ENCODE measurements around the gene ATG10. TPM values are rescaled to one million over a fixed set of nuclear protein-coding genes. Genes with fewer than 3 reads are reported as not detected.

Gene ATG10
- total RNA-seq, 4 donors from 2014 or later: 1.0 to 15.4 (median 6.5) TPM

DNA sequence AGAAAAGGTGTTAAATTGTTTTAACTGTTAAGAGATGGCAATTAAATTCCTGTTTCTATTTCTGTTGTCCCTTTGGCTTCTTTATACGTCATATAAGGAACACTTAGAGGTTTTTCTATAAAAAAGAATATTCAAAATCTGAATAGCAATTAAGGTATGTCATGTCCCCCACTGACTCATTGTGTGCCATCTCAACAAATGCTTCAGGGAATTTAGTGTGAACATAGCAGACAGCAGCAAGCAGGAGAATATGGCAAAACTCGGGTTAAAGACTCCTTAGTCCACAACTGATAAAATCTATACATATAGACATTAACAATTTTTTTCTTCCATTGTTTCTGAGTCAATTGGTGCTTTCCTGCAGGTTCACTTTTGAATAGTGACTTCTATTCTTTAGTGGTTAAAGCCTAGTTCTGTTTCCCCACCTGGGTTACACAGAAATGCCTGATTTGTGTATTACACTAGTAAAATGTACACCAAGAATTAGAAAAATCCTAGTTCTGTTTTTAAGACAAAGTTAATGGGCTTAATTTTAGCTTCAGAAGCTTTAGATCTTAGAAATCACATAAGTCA is 324.2 kb downstream of the ATG10 start:
- TF ChIP-seq, protein P1, sequence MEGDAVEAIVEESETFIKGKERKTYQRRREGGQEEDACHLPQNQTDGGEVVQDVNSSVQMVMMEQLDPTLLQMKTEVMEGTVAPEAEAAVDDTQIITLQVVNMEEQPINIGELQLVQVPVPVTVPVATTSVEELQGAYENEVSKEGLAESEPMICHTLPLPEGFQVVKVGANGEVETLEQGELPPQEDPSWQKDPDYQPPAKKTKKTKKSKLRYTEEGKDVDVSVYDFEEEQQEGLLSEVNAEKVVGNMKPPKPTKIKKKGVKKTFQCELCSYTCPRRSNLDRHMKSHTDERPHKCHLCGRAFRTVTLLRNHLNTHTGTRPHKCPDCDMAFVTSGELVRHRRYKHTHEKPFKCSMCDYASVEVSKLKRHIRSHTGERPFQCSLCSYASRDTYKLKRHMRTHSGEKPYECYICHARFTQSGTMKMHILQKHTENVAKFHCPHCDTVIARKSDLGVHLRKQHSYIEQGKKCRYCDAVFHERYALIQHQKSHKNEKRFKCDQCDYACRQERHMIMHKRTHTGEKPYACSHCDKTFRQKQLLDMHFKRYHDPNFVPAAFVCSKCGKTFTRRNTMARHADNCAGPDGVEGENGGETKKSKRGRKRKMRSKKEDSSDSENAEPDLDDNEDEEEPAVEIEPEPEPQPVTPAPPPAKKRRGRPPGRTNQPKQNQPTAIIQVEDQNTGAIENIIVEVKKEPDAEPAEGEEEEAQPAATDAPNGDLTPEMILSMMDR (IDR thresholded peaks at IDR 0.05): no peak
- no peak for TF ChIP-seq POLR2A (IDR thresholded peaks at IDR 0.05)
- no peak overlapping the region for H3K4me3 ChIP-seq
- no peaks in the 10 kb centered on the region for H3K36me3 ChIP-seq
- no peak overlapping the region for H3K27ac ChIP-seq
- no peaks in the 10 kb centered on the region for H3K27me3 ChIP-seq
- H3K4me1 ChIP-seq: no peaks in the 10 kb centered on the region
- no peaks in the 10 kb centered on the region for H3K9me3 ChIP-seq
- intact Hi-C loops (cut with DNase I; ENCODE audit: low total_unique reads): no loop called here
- DNase-seq: no peak

DNA sequence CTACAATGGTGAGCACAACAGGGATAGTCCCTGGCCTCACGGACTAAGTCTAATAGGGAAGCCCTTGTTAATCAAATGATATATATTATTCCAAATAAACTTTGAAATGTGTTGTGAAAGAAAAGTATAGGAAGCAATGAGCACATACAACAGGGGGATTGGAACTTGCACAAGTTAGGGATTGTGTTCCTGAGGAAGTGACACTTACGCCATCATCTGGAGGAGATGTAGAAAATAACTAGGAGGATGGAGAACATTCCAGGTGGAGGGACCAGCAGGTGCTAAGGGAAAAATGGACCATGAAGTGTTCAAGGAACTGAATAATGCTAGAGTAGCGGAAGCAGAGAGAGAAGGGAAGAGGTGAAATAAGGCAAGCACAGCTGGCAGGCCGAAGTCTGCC is 325.1 kb downstream of the ATG10 start:
- no peak overlapping the region for H3K27ac ChIP-seq
- TF ChIP-seq, protein P1 (IDR thresholded peaks at IDR 0.05): no peak
- no peak for TF ChIP-seq POLR2A (IDR thresholded peaks at IDR 0.05)
- no peak overlapping the region for H3K4me3 ChIP-seq

GRCh38 chr5:82297711-82298110 is 325.9 kb downstream of the ATG10 start:
- intact Hi-C loops (cut with DNase I; ENCODE audit: low total_unique reads): no loop called here

More for the DNA sequence above, 325.1 kb downstream of the ATG10 start:
- intact Hi-C loops (cut with DNase I; ENCODE audit: low total_unique reads): no loop called here
- Histone ChIP-seq H3K27me3 (no peaks in the 10 kb centered on the region), H3K4me1 (no peaks in the 10 kb centered on the region), H3K36me3 (no peaks in the 10 kb centered on the region), H3K9me3 (no peaks in the 10 kb centered on the region)
- DNase-seq: no peak

GRCh38 chr5:82298668-82299067 is 326.8 kb downstream of the ATG10 start:
- no peak for DNase-seq
- H3K27me3 ChIP-seq: no peaks in the 10 kb centered on the region
- no peaks in the 10 kb centered on the region for H3K4me1 ChIP-seq
- no peak overlapping the region for H3K4me3 ChIP-seq
- H3K36me3 ChIP-seq: no peaks in the 10 kb centered on the region
- H3K9me3 ChIP-seq: no peaks in the 10 kb centered on the region
- H3K27ac ChIP-seq: no peak overlapping the region
- intact Hi-C loops (cut with DNase I; ENCODE audit: low total_unique reads): no loop called here
- TF ChIP-seq, protein P1 (IDR thresholded peaks at IDR 0.05): no peak
- TF ChIP-seq POLR2A (IDR thresholded peaks at IDR 0.05): no peak

More at GRCh38 chr5:82297711-82298110, 325.9 kb downstream of the ATG10 start:
- H3K4me1 ChIP-seq: no peaks in the 10 kb centered on the region
- no peak overlapping the region for H3K27ac ChIP-seq
- no peaks in the 10 kb centered on the region for H3K9me3 ChIP-seq
- DNase-seq: no peak
- H3K4me3 ChIP-seq: no peak overlapping the region
- no peaks in the 10 kb centered on the region for H3K27me3 ChIP-seq
- TF ChIP-seq, protein P1 (IDR thresholded peaks at IDR 0.05): no peak
- no peak for TF ChIP-seq POLR2A (IDR thresholded peaks at IDR 0.05)
- no peaks in the 10 kb centered on the region for H3K36me3 ChIP-seq

DNA sequence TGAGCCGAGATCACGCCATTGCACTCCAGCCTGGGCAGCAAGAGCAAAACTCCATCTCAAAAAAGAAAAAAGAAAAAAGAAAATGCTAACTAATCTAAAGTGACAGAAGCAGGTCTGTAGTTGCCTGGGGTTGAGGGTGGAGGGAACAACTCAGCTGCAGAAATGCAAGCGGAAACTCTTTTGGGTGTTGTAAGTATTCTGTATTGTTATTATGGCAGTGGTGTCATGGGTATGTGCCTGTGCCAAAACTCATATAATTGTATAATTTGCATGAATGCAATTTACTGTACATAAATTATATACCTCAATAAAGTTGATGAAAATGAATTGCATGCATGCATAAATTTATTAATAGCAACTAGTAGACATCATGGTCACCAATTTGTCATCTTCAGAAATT is 329.4 kb downstream of the ATG10 start:
- Histone ChIP-seq H3K36me3 (no peaks in the 10 kb centered on the region), H3K4me1 (no peaks in the 10 kb centered on the region), H3K27ac (no peak overlapping the region), H3K4me3 (no peak overlapping the region), H3K9me3 (no peaks in the 10 kb centered on the region), H3K27me3 (no peaks in the 10 kb centered on the region)
- intact Hi-C loops (cut with DNase I; ENCODE audit: low total_unique reads): no loop called here
- TF ChIP-seq, protein P1 (IDR thresholded peaks at IDR 0.05): no peak
- TF ChIP-seq POLR2A (IDR thresholded peaks at IDR 0.05): no peak
- no peak for DNase-seq

Small RNA genes lying within 50 kb of the gene (small RNA-seq; reads per million reads assigned to genes)
- gene AC010598.1 (not detected), gene RN7SL378P (not detected)

Other genes starting within 250 kb of the ATG10 start
- gene SSBP2, start 220.9 kb upstream of the ATG10 start, total RNA-seq: 100 to 1,000 TPM in 2 of 4 donors, 10 to 100 TPM in 2; 22.0 to 204 (median 90.9) TPM

Measured in uterus (tissue), 4 donors.